BLaER1 treated with 17β-estradiol and CSF1 and Interleukin-3, amounts not matched to agents 10 nM and 100 nM (cell line): Measurements from ENCODE around the gene WIPI1.
A peak's percentile ranks its signal among the peaks of the same experiment; 100 is the strongest.

Experiments used
- H3K27ac ChIP-seq, 11 experiments: shearing (Covaris generic); formaldehyde crosslinking; 2 replicates each; pipeline ENCODE4 v1.8.1; 2022
- H3K27me3 ChIP-seq, 11 experiments: shearing (Covaris generic); formaldehyde crosslinking; 2 replicates each; pipeline ENCODE4 v1.8.1; 2022
- H3K36me3 ChIP-seq, 11 experiments: shearing (Covaris generic); formaldehyde crosslinking; 2 replicates each; pipeline ENCODE4 v1.8.1; 2022
- H3K4me1 ChIP-seq, 10 experiments: shearing (Covaris generic); formaldehyde crosslinking; 2 replicates each; pipeline ENCODE4 v1.8.1; 2022
- H3K4me2 ChIP-seq, 11 experiments: shearing (Covaris generic); formaldehyde crosslinking; 2 replicates each; pipeline ENCODE4 v1.8.1; 2022
- H3K4me3 ChIP-seq, 10 experiments: shearing (Covaris generic); formaldehyde crosslinking; 2 replicates each; pipeline ENCODE4 v1.8.1; 2022
- H3K9ac ChIP-seq, 11 experiments: shearing (Covaris generic); formaldehyde crosslinking; 2 replicates each; pipeline ENCODE4 v1.8.1; 2022
- H3K9me3 ChIP-seq, 11 experiments: shearing (Covaris generic); formaldehyde crosslinking; replicated peaks in 1 of 11; 2 replicates each; pipeline ENCODE4 v1.8.1; 2022
- H4K20me1 ChIP-seq, 11 experiments: shearing (Covaris generic); formaldehyde crosslinking; 2 replicates each; pipeline ENCODE4 v1.8.1; 2022
- Cebpa-rat ChIP-seq, 11 experiments: shearing (Covaris generic); IDR thresholded peaks; 2 replicates each; pipeline ENCODE4 v1.8.1; 2022

Gene WIPI1

DNA sequence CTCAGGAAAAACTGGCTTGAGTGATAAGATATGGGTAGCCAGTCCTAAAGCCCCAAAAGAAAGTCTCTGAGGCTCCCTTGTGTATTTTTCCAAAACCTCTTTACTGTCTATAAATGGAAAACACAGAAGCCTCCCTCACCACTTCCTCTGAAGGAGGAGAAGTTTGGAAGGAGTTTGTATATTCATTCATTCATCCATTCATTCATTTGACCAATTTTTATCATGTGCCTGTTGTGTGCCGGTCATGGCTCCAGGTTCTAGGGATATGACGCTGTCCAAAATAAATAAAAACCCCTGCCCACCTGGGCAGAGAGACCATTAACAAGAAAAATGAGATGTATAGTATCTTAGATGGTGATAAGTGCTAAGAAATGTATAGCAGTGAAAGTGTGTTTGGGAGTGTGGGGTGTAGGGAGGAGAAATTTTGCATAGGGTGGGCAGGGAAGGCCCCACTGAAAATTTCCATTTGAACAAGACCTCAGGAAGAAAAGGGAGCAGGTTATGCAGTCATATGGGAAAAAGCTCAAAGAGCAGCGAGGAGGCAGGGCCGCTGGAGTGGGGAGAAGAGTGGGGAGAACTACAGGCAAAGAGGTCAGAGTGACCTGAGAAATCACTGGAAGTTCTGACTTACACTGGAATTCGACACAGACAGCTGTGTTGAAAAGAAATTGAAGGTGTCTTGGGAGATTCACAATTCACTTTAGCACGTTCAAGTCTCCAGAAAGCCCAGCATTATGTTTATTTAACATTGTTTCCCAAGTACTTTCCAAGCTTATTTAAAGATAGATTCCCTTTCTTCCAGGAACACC, 6.1 kb upstream of the WIPI1 start:
- H3K4me2 ChIP-seq: no peak overlapping the region
- H3K9ac ChIP-seq: no peak overlapping the region
- H3K27me3 ChIP-seq: no peaks in the 10 kb centered on the region
- no peaks in the 10 kb centered on the region for H4K20me1 ChIP-seq
- no peak overlapping the region for H3K4me3 ChIP-seq
- TF ChIP-seq Cebpa-rat (IDR thresholded peaks at IDR 0.05): no peak
- no peaks in the 10 kb centered on the region for H3K36me3 ChIP-seq
- peaks cover 0 to 4% (median 0%) of the 10 kb centered on the region in 11 experiments; a peak in 3 of 22 replicates for H3K9me3 ChIP-seq
- peaks cover 29 to 45% (median 39%) of the 10 kb centered on the region in 10 experiments for H3K4me1 ChIP-seq
- H3K27ac ChIP-seq: no peak overlapping the region

DNA sequence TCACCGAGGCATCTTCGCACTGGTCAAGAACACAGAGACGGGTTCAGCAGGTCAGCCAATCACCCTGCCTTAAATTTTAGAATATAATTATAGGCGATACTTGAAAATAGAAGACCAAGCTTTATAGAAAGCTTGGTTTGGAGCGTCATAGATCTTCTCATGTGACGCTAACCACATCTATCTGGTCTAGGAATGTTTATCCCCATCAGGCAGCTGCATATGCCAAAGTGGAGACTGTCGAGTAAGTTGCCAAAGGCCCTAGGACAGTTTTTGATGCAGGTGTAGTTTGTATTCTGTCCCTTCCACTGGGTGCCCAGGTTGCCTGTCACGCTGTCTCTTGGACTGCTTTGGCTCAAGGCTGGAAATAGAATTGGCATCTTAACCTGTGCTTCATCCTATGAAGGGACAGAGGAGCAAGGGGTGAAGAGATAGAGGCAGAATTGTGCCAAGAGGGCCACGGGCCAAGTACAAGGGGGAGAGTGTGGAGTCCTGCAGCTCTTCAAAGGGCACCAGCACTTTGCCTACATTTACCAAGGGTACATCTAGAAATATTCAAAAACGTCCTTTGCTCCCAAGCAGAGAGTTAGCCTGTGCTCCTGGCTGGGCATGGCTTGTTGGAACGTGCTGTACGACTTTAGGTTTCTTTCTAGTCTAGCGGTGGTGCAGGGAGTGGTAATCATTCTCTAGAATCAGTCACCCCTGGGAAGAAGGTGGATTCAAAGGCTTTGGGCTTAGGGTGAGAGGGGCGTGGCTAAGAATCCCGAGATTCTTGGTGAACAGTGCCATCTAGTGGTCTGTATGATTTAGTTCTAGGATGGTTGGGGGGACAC, 5.3 kb upstream of the WIPI1 start:
- H3K27ac ChIP-seq: no peak overlapping the region
- H3K4me2 ChIP-seq: peak overlapping the region; percentile 60 to 77 (median 71); a peak in 19 of 22 replicates
- H3K4me1 ChIP-seq: peaks cover 30 to 44% (median 39%) of the 10 kb centered on the region in 10 experiments

DNA sequence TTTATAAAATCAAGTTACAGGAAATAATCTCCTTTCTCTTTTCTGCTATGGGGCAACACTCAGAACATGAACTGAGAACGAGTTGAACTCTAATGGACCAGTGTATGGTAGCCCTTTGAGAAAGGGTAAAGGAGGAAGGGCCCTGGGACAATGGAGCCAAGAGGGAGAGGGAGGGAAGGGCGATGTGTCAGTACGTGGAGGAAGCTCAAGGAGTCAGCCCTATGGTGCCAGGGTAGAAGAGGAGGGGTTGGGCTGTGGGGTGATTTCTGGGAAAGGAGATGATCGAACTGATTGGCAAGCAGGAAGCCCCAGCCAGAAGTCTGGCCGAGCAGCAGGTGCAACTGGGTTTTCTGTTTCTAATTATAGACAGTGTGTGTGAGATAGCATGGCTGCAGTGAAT, 4.3 kb upstream of the WIPI1 start:
- Histone ChIP-seq H3K4me2 (peak overlapping the region; percentile 60 to 77 (median 71)), H3K4me1 (peaks cover 33 to 46% (median 41%) of the 10 kb centered on the region in 10 experiments), H3K9ac (peak overlapping the region in 2 of 11 experiments; percentile 4 to 34; a peak in 3 of 22 replicates), H3K9me3 (no peaks in the 10 kb centered on the region), H3K27me3 (no peaks in the 10 kb centered on the region), H3K4me3 (no peak overlapping the region), H3K36me3 (no peaks in the 10 kb centered on the region), H4K20me1 (no peaks in the 10 kb centered on the region), H3K27ac (peak overlapping the region in 4 of 11 experiments; percentile 1 to 27 (median 8); a peak in 1 of 22 replicates)
- TF ChIP-seq Cebpa-rat (IDR thresholded peaks at IDR 0.05): no peak

More for the DNA sequence above, 5.3 kb upstream of the WIPI1 start:
- H3K9me3 ChIP-seq: peaks cover 0 to 4% (median 0%) of the 10 kb centered on the region in 11 experiments; a peak in 3 of 22 replicates
- no peaks in the 10 kb centered on the region for H3K27me3 ChIP-seq
- no peak overlapping the region for H3K4me3 ChIP-seq
- TF ChIP-seq Cebpa-rat (IDR thresholded peaks at IDR 0.05): no peak
- H3K36me3 ChIP-seq: no peaks in the 10 kb centered on the region
- no peak overlapping the region for H3K9ac ChIP-seq
- no peaks in the 10 kb centered on the region for H4K20me1 ChIP-seq

DNA sequence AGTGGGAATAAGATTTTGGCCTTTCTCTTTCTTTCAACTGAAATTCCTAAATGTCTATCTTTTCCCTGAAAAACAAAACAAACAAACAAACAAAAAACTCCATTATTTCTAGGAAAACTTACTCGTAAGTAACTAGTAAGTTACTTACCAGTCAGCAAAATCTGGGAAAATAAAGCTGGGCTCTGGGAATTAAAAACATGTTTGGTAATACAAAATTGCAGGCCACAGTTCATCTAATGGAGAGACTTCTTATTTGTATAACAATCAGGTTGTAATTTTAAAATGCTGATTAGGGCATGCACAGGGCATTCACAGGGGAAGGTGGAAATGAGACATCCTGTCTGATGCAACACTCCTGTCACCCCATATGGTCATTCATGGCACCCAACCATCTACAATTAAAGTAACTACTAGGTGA, 3.8 kb upstream of the WIPI1 start:
- Histone ChIP-seq H3K9me3 (no peaks in the 10 kb centered on the region), H3K4me2 (peak overlapping the region; percentile 60 to 77 (median 71)), H3K27ac (peak overlapping the region in 2 of 11 experiments; percentile 8 to 21; a peak in 1 of 22 replicates), H3K27me3 (no peaks in the 10 kb centered on the region), H3K9ac (peak overlapping the region in 1 of 11 experiments; percentile 4; a peak in 2 of 22 replicates), H3K4me3 (no peak overlapping the region), H3K36me3 (no peaks in the 10 kb centered on the region), H3K4me1 (peaks cover 38 to 48% (median 45%) of the 10 kb centered on the region in 10 experiments), H4K20me1 (no peaks in the 10 kb centered on the region)
- no peak for TF ChIP-seq Cebpa-rat (IDR thresholded peaks at IDR 0.05)

DNA sequence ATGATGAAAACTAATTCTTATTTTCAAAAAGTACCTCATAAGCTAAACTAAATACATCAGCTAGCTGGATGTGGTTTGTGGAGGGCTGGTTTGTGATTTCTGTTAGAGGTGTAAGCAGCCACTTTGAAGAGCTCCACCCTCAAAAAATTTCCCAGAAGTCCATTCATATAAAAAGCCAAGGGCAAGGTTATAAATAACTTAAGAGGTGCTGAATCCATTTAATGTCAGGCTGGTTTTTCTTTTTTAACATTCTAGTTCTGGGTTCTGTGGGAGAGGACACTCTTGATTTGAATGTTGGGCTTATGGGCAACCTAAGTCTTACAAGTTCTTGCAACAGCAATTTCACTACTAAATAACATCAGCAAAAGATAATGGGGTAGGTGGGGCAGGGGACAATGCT, 3.4 kb upstream of the WIPI1 start:
- H3K4me2 ChIP-seq: peak overlapping the region; percentile 60 to 77 (median 71); a peak in 19 of 22 replicates
- TF ChIP-seq Cebpa-rat (IDR thresholded peaks at IDR 0.05): no peak
- peaks cover 42 to 49% (median 46%) of the 10 kb centered on the region in 10 experiments for H3K4me1 ChIP-seq
- H3K9me3 ChIP-seq: no peaks in the 10 kb centered on the region
- no peak overlapping the region for H3K4me3 ChIP-seq
- no peaks in the 10 kb centered on the region for H4K20me1 ChIP-seq
- 0 out of 22 replicates have a peak overlapping the region, but pooled peaks of 1 of the 11 experiments have one; percentile 21 for H3K27ac ChIP-seq
- no peaks in the 10 kb centered on the region for H3K36me3 ChIP-seq
- H3K27me3 ChIP-seq: no peaks in the 10 kb centered on the region
- H3K9ac ChIP-seq: no peak overlapping the region

DNA sequence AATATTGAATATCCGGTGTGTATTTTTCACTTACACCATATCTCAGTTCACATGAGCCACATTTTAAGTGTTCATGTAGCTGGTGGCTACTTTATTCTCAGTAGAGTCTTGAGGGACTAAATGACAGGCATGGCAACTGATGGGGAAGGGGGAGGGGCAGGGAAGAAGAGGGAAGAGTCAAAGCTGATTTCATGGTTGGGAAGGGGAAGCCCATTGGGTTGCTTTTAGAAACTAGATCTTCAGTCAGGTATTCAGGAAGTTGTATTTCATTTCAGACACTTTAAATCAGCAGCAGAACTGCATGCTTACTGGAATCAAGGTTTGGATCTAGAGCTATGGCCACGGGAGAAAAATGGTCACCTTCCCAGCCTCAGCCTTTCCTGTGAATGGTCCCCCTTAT, 2.9 kb upstream of the WIPI1 start:
- H3K4me3 ChIP-seq: no peak overlapping the region
- no peak for TF ChIP-seq Cebpa-rat (IDR thresholded peaks at IDR 0.05)

DNA sequence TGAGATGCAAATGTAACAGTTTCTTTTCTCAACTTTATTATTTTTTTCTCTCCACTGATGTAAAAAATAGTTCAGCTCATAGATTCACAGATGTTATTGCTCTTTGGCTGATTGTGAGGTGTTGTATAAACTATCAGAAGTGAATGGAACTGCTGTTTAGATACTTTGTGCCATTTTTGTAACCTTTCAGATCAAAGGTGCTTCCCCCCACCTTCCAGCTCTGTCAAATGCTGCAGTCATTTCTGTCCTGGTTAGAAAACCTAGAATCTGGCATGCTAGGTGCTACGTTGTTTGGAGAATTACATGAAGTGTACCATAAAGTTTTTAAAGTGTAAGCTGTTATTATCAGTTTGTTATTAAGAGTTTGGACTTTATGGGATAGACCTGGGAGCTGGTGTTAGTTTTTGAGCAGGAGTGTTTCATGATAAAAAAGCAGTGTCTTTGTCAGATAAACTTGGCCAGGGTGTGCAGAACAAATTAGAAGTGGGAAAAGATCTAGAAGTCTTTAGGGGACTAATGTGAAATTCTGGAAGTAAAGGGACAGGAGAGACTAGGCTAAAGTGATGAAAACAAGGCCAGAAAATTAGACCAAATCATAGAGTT, 1.8 kb upstream of the WIPI1 start:
- no peak for TF ChIP-seq Cebpa-rat (IDR thresholded peaks at IDR 0.05)
- Histone ChIP-seq H3K27ac (no peak overlapping the region), H3K9ac (no peak overlapping the region), H3K36me3 (peaks cover 0 to 4% (median 0%) of the 10 kb centered on the region in 11 experiments; a peak in 1 of 22 replicates), H3K4me2 (no peak overlapping the region), H3K9me3 (no peaks in the 10 kb centered on the region), H3K27me3 (no peaks in the 10 kb centered on the region), H3K4me3 (no peak overlapping the region), H3K4me1 (peaks cover 58 to 65% (median 61%) of the 10 kb centered on the region in 10 experiments), H4K20me1 (no peaks in the 10 kb centered on the region)

More for the DNA sequence above, 2.9 kb upstream of the WIPI1 start:
- Histone ChIP-seq H3K9me3 (no peaks in the 10 kb centered on the region), H3K36me3 (no peaks in the 10 kb centered on the region), H4K20me1 (no peaks in the 10 kb centered on the region), H3K4me1 (peaks cover 48 to 55% (median 51%) of the 10 kb centered on the region in 10 experiments), H3K27me3 (no peaks in the 10 kb centered on the region), H3K27ac (no peak overlapping the region), H3K9ac (no peak overlapping the region), H3K4me2 (peak overlapping the region in 4 of 11 experiments; percentile 7 to 77 (median 72); a peak in 9 of 22 replicates)

DNA sequence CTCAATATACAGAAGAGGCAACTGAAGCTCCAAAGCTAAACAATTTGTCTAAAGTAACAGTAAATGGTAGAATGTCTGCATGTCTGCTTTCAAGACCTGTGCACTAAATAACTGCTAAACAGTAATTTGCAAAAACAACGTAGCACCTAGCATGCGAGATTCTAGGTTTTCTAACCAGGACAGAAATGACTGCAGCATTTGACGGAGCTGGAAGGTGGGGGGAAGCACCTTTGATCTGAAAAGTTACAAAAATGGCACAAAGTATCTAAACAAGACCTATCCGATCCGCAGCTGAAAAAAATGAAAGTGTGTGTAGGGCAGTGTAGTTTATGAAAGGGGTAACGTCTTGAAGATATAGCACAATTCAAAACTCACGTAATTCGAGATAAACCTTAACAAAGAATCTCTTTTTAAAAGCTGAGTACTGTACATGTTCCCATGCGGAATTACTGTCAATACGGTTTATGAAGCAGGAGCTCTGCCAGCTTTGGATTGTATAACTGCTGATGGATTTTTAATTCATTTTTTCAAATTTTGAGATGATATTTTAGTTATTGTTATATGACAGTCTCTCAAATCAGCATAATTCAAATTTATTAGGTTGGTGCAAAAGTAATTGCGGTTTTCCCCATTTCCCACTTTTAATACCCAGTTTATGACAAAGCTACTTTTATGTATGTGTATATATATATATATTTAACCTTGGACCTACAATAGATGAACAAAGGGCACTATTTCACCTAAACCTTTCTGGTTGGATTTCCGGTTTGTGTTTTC, 1.2 kb upstream of the WIPI1 start:
- H4K20me1 ChIP-seq: no peaks in the 10 kb centered on the region
- H3K27me3 ChIP-seq: no peaks in the 10 kb centered on the region
- peak overlapping the region in 3 of 11 experiments; percentile 26 to 34 (median 33); a peak in 4 of 22 replicates for H3K27ac ChIP-seq
- peak overlapping the region; percentile 66 to 90 (median 87) for H3K4me2 ChIP-seq
- H3K36me3 ChIP-seq: peaks cover 0 to 8% (median 0%) of the 10 kb centered on the region in 11 experiments; a peak in 1 of 22 replicates
- no peak for TF ChIP-seq Cebpa-rat (IDR thresholded peaks at IDR 0.05)
- H3K9me3 ChIP-seq: no peaks in the 10 kb centered on the region
- peak overlapping the region; percentile 47 to 68 (median 56) for H3K4me3 ChIP-seq
- peak overlapping the region; percentile 29 to 75 (median 54); a peak in 18 of 22 replicates for H3K9ac ChIP-seq
- H3K4me1 ChIP-seq: peaks cover 65 to 72% (median 68%) of the 10 kb centered on the region in 10 experiments
